Stimulated activated CD4-positive, alpha-beta T cell treated with anti-CD3 and anti-CD28 coated beads, Interleukin-4, amount 100 ng/mL, for 24 hours (primary cell): ENCODE results near the gene ADGRB3.
"Not testable (repeated sequence)": the region's sequence is repeated elsewhere in the genome, so short reads cannot be mapped to it uniquely, and the experiment has no call there.

Source experiments
- DNase-seq: peaks from one replicate; pipeline ENCODE4 v3.0.0-alpha.2; 2020

Gene ADGRB3

GRCh38 chr6:69064226-69064625 lies 429.1 kb downstream of the ADGRB3 start:
- DNase-seq: no peak

GRCh38 chr6:69069881-69070280 lies 434.8 kb downstream of the ADGRB3 start:
- DNase-seq: no peak

GRCh38 chr6:69072796-69073195 lies 437.7 kb downstream of the ADGRB3 start:
- no peak for DNase-seq

- DNase-seq: no peak
Observed at GRCh38 chr6:69084746-69085335, 449.8 kb downstream of the ADGRB3 start.

- DNase-seq: no peak
Observed at GRCh38 chr6:69086689-69087088, 451.6 kb downstream of the ADGRB3 start.

- DNase-seq: no peak
Observed at GRCh38 chr6:69089539-69089938, 454.5 kb downstream of the ADGRB3 start.

- DNase-seq: no peak
Observed at GRCh38 chr6:69090132-69090531, 455.1 kb downstream of the ADGRB3 start.

- no peak for DNase-seq
Observed at GRCh38 chr6:69096681-69097080, 461.6 kb downstream of the ADGRB3 start.

- DNase-seq: no peak
Observed at GRCh38 chr6:69097948-69098347, 462.9 kb downstream of the ADGRB3 start.

- DNase-seq: no peak
Observed at GRCh38 chr6:69098910-69099309, 463.8 kb downstream of the ADGRB3 start.

GRCh38 chr6:69100772-69101171 lies 465.7 kb downstream of the ADGRB3 start:
- DNase-seq: no peak

- DNase-seq: no peak
Observed at GRCh38 chr6:69102416-69102815, 467.3 kb downstream of the ADGRB3 start.

GRCh38 chr6:69105288-69105687 lies 470.2 kb downstream of the ADGRB3 start:
- DNase-seq: no peak

- DNase-seq: no peak
Observed at GRCh38 chr6:69106511-69106910, 471.4 kb downstream of the ADGRB3 start.

- no peak for DNase-seq
Observed at GRCh38 chr6:69111301-69111700, 476.2 kb downstream of the ADGRB3 start.

GRCh38 chr6:69116658-69117057 lies 481.6 kb downstream of the ADGRB3 start:
- no peak for DNase-seq

GRCh38 chr6:69121461-69122406 lies 486.7 kb downstream of the ADGRB3 start:
- not testable (repeated sequence) for DNase-seq

GRCh38 chr6:69122407-69122773 lies 487.3 kb downstream of the ADGRB3 start:
- DNase-seq: no peak

- DNase-seq: no peak
Observed at GRCh38 chr6:69128411-69128810, 493.3 kb downstream of the ADGRB3 start.

- DNase-seq: no peak
Observed at GRCh38 chr6:69129046-69129445, 494.0 kb downstream of the ADGRB3 start.

- DNase-seq: no peak
Observed at GRCh38 chr6:69135927-69136326, 500.8 kb downstream of the ADGRB3 start.

- no peak for DNase-seq
Observed at GRCh38 chr6:69138148-69138547, 503.1 kb downstream of the ADGRB3 start.

- DNase-seq: no peak
Observed at GRCh38 chr6:69138893-69139494, 503.9 kb downstream of the ADGRB3 start.

GRCh38 chr6:69145062-69145461 lies 510.0 kb downstream of the ADGRB3 start:
- no peak for DNase-seq
